Liver (tissue), 3 donors: ENCODE measurements around the gene ERC2.

Source experiments
- CTCF ChIP-seq: fragments of 150-350 bp; IDR thresholded peaks from 2 replicates; pipeline ENCODE4 v1.5.1; 2017; ENCODE audit warnings: improper control_type of control experiment, low read depth, low read length; ENCODE audit not compliant: missing input control
- HNF4G ChIP-seq: IDR thresholded peaks from 2 replicates; pipeline ENCODE4 v1.6.1; 2016; ENCODE audit warnings: antibody characterized with exemption
- JUND ChIP-seq, 2 donors: IDR thresholded peaks; 2 replicates each; pipeline ENCODE4 v1.6.1; 2016; ENCODE audit warnings: antibody characterized with exemption in 2 of 2
- REST ChIP-seq: IDR thresholded peaks from 2 replicates; pipeline ENCODE4 v1.6.1; 2016; ENCODE audit warnings: antibody characterized with exemption, mild to moderate bottlenecking
- SP1 ChIP-seq: IDR thresholded peaks from 2 replicates; pipeline ENCODE4 v1.6.1; 2018; ENCODE audit warnings: antibody characterized with exemption, mild to moderate bottlenecking
- donor health status: healthy.
- donor health status: healthy.

GRCh38 chr3:55749036-55749435 is 719.2 kb downstream of the ERC2 start:
- no peak for TF ChIP-seq SP1
- no peak for TF ChIP-seq JUND (IDR thresholded peaks at IDR 0.05)
- no peak for TF ChIP-seq REST
- TF ChIP-seq CTCF: no peak
- TF ChIP-seq HNF4G: no peak
